OCI-LY7 (cell line): Measurements from ENCODE around the gene SPR. TPM values are rescaled to one million over a fixed set of nuclear protein-coding genes. Genes with fewer than 3 reads are reported as not detected.

ENCODE experiments used
- BruUV-seq: library from RNA; stranded (reverse); fragments of 400-500 nt; replicated peaks from 2 replicates; lab custom pipeline; 2021; lab: Mats Ljungman, UMichigan
- CTCF ChIA-PET: fragments of 300-600 bp; sonication (Branson Sonifier 250); formaldehyde crosslinking; loops from one replicate; lab custom pipeline; 2022; ENCODE audit warnings: antibody characterized with exemption; ENCODE audit not compliant: unreplicated experiment; lab: Charles Lee
- POLR2A ChIA-PET: fragments of 300-600 bp; sonication (Branson Sonifier 250); formaldehyde crosslinking; loops from one replicate; lab custom pipeline; 2022; ENCODE audit warnings: antibody characterized with exemption; lab: Charles Lee
- DNase-seq: peaks from one replicate; pipeline ENCODE4 v3.0.0-alpha.2; 2015; ENCODE audit warnings: low spot score
- H2AFZ ChIP-seq: fragments of 200-600 bp; sonication (generic), shearing (Covaris generic); 2 replicates; pipeline ENCODE4 v1.6.1; 2014; ENCODE audit warnings: mild to moderate bottlenecking, antibody characterized with exemption, low read length, moderate library complexity
- H3K27ac ChIP-seq: fragments of 200-600 bp; sonication (generic); 2 replicates; pipeline ENCODE4 v1.5.1; 2014; ENCODE audit warnings: mixed run types, low read depth, mild to moderate bottlenecking, moderate library complexity, low read length, inconsistent platforms; ENCODE audit not compliant: poor library complexity, severe bottlenecking
- H3K36me3 ChIP-seq: fragments of 200-600 bp; sonication (generic); 2 replicates; pipeline ENCODE4 v1.6.1; 2014; ENCODE audit warnings: mild to moderate bottlenecking, antibody characterized with exemption, low read length, moderate library complexity, mixed read lengths; ENCODE audit not compliant: insufficient read depth
- H3K4me1 ChIP-seq: fragments of 200-600 bp; sonication (generic); 2 replicates; pipeline ENCODE4 v1.5.1; 2014; ENCODE audit warnings: mild to moderate bottlenecking, low read length; ENCODE audit not compliant: insufficient read depth, poor library complexity, severe bottlenecking
- H3K4me2 ChIP-seq: fragments of 200-600 bp; sonication (generic); 2 replicates; pipeline ENCODE4 v1.6.1; 2014; ENCODE audit warnings: mild to moderate bottlenecking, low read length
- H3K4me3 ChIP-seq: fragments of 200-600 bp; sonication (generic); 2 replicates; pipeline ENCODE4 v1.5.1; 2014; ENCODE audit warnings: mild to moderate bottlenecking, low read depth, low read length; ENCODE audit not compliant: poor library complexity, severe bottlenecking
- H3K79me2 ChIP-seq: fragments of 200-600 bp; sonication (generic); 2 replicates; pipeline ENCODE4 v1.6.1; 2016; ENCODE audit warnings: low read depth, mild to moderate bottlenecking, low read length, moderate library complexity, mixed read lengths; ENCODE audit not compliant: insufficient read depth
- H3K9me2 ChIP-seq: fragments of 200-600 bp; sonication (generic); 2 replicates; pipeline ENCODE4 v1.6.1; 2016; ENCODE audit warnings: mild to moderate bottlenecking, low read length, mixed read lengths; ENCODE audit not compliant: insufficient read depth
- H3K9me3 ChIP-seq: fragments of 200-600 bp; sonication (generic); 2 replicates; pipeline ENCODE4 v1.6.1; 2014; ENCODE audit warnings: mild to moderate bottlenecking, mixed run types, low read length, mixed read lengths
- H4K20me1 ChIP-seq: fragments of 200-600 bp; sonication (generic); 2 replicates; pipeline ENCODE4 v1.6.1; 2014; ENCODE audit warnings: mild to moderate bottlenecking, antibody characterized with exemption, low read length, moderate library complexity, mixed read lengths; ENCODE audit not compliant: insufficient read depth
- EZH2phosphoT487 ChIP-seq: fragments of 200-600 bp; sonication (generic); IDR thresholded peaks from 2 replicates; pipeline ENCODE4 v1.6.1; 2018; ENCODE audit warnings: low read depth, borderline replicate concordance, mild to moderate bottlenecking, mixed run types, antibody characterized with exemption, low read length, moderate library complexity, mixed read lengths
- intact Hi-C: fragments of 100-400 bp; cut with micrococcal nuclease; formaldehyde crosslinking; loops from one replicate; pipeline ENCODE4 v1.10.0; 2022; ENCODE audit not compliant: unreplicated experiment
- total RNA-seq, 2 experiments: library from RNA; depleted of rRNA in 1 of 2; stranded (reverse); fragments of >200 nt in 1 of 2; shearing (Covaris generic) in 1 of 2; gene quantifications; 2 replicates each; pipeline ENCODE4 v1.2.3, GENCODE V29; 2014 to 2022
- TF ChIP-seq, protein P1 (sequence below): fragments of 200-600 bp; sonication (generic); conservative IDR thresholded peaks from 2 replicates; pipeline ENCODE4 v1.5.1; 2014; ENCODE audit warnings: mild to moderate bottlenecking, antibody characterized with exemption, low read length, moderate library complexity, mixed read lengths

SPR gene
- total RNA-seq, 2 experiments from 2014 or later, result not detected

- Histone ChIP-seq H3K4me1 (no peaks in the 10 kb centered on the region), H3K4me3 (no peak overlapping the region), H4K20me1 (no peaks in the 10 kb centered on the region), H3K9me3 (no peaks in the 10 kb centered on the region), H2AFZ (no peak overlapping the region), H3K79me2 (no peaks in the 10 kb centered on the region), H3K27ac (no peak overlapping the region), H3K4me2 (no peak overlapping the region), H3K36me3 (no peaks in the 10 kb centered on the region), H3K9me2 (no peaks in the 10 kb centered on the region)
- ChIA-PET CTCF (no interaction called here), POLR2A (no interaction called here)
- DNase-seq, result no peak
- TF ChIP-seq, protein P1, sequence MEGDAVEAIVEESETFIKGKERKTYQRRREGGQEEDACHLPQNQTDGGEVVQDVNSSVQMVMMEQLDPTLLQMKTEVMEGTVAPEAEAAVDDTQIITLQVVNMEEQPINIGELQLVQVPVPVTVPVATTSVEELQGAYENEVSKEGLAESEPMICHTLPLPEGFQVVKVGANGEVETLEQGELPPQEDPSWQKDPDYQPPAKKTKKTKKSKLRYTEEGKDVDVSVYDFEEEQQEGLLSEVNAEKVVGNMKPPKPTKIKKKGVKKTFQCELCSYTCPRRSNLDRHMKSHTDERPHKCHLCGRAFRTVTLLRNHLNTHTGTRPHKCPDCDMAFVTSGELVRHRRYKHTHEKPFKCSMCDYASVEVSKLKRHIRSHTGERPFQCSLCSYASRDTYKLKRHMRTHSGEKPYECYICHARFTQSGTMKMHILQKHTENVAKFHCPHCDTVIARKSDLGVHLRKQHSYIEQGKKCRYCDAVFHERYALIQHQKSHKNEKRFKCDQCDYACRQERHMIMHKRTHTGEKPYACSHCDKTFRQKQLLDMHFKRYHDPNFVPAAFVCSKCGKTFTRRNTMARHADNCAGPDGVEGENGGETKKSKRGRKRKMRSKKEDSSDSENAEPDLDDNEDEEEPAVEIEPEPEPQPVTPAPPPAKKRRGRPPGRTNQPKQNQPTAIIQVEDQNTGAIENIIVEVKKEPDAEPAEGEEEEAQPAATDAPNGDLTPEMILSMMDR, result no peak
- TF ChIP-seq EZH2phosphoT487, result no peak
- intact Hi-C loops, result no loop called here
- BruUV-seq, result no TSS peak
These were observed 40.7 kb downstream of the SPR start for GRCh38 chr2:72927619-72928550.

GRCh38 chr2:72929010-72929409, 41.8 kb downstream of the SPR start:
- no peak overlapping the region for H3K4me2 ChIP-seq
- no peaks in the 10 kb centered on the region for H3K79me2 ChIP-seq
- H3K4me1 ChIP-seq, result no peaks in the 10 kb centered on the region
- no peak overlapping the region for H3K4me3 ChIP-seq
- H2AFZ ChIP-seq, result no peak overlapping the region
- H4K20me1 ChIP-seq, result no peaks in the 10 kb centered on the region
- no TSS peak for BruUV-seq
- CTCF ChIA-PET, result no interaction called here
- no peaks in the 10 kb centered on the region for H3K9me3 ChIP-seq
- POLR2A ChIA-PET, result interaction anchor here (0.6 kb wide), 1 partner anchor 924 kb away, joined by 3 read pairs; no protein-coding TSS in a partner anchor
- no peak for DNase-seq
- no peaks in the 10 kb centered on the region for H3K9me2 ChIP-seq
- intact Hi-C loops, result no loop called here
- TF ChIP-seq, protein P1, result no peak
- TF ChIP-seq EZH2phosphoT487, result no peak
- H3K27ac ChIP-seq, result no peak overlapping the region
- no peaks in the 10 kb centered on the region for H3K36me3 ChIP-seq
